ENCODE data around the gene CDYL2.

Gene CDYL2

DNA sequence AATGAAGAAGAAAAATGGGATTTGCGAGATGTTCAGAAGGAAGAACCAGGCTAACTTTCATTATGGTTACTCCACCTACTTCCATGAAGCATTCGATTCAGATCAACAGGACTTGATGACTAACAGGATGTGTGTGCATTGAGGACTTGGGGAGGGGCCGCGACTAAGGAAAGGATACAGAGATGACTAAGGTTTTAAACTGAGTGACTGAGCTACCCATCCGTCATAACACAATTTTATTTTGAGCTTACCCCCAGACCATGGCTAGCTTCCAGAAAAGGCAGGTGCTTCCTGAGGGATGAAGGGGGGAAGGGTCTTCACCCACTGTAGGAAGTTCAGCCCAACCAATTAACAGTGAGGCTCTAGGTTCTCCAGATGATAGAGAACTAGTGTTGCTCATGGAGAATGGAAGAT, 2.5 kb upstream of the CDYL2 start:
- Histone ChIP-seq H3K27ac (ENCODE audit: low read depth, low read length) (no peak overlapping the region), H3K36me3 (ENCODE audit: control insufficient read depth, insufficient read depth, low read length) (no peaks in the 10 kb centered on the region), H2AK5ac (ENCODE audit: low read length) (no peak overlapping the region), H3K9ac (ENCODE audit: low read length) (no peak overlapping the region), H3K27me3 (ENCODE audit: insufficient read depth, low read length, poor library complexity) (peaks cover 7% of the 10 kb centered on the region), H4K5ac (ENCODE audit: low read length) (no peak overlapping the region), H2BK15ac (replicated peaks; ENCODE audit: low read depth) (no peak overlapping the region), H2BK5ac (ENCODE audit: low read length) (no peak overlapping the region), H3K56ac (ENCODE audit: low read length) (no peak overlapping the region), H3K4me1 (ENCODE audit: control insufficient read depth, low read depth, low read length) (no peaks in the 10 kb centered on the region), H3K23ac (ENCODE audit: low read length) (no peak overlapping the region), H3K79me2 (ENCODE audit: control insufficient read depth, insufficient read depth, low read length) (no peaks in the 10 kb centered on the region), H3K4me3 (ENCODE audit: low read length) (no peak overlapping the region), H2BK120ac (ENCODE audit: low read depth, low read length) (no peak overlapping the region), H3K79me1 (ENCODE audit: low read length) (no peaks in the 10 kb centered on the region), H3K18ac (ENCODE audit: low read length) (no peak overlapping the region), H3K4me2 (ENCODE audit: low read length) (no peak overlapping the region), H3K4ac (ENCODE audit: low read depth, low read length) (no peak overlapping the region), H4K8ac (ENCODE audit: low read depth, low read length) (no peak overlapping the region)
- WGBS (ENCODE audit: extremely low coverage, insufficient coverage, low lambda C conversion rate): no CpG with 5 or more reads among the region's 5 CpGs
- no peak for DNase-seq

DNA sequence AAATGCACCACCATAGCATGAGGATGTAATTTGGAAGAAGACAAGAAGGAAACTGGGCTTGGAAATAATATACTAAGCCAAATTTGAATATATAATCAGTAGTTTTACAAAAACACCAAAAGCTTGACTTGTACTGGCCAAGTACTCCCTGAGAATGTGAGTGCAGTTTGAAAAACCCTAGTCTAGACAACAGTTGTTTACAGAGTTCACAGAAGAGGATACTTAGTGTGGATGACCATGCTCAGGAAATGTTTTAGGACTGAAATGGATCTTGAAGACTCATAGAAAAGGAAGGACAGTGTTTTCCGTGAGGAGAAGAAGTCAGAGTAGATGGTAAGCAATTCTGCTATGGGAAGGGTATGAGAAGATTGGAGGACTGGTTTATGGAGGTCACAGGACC, 1.9 kb upstream of the CDYL2 start:
- H3K4ac ChIP-seq (ENCODE audit: low read depth, low read length): no peak overlapping the region
- H2BK5ac ChIP-seq (ENCODE audit: low read length): no peak overlapping the region

DNA sequence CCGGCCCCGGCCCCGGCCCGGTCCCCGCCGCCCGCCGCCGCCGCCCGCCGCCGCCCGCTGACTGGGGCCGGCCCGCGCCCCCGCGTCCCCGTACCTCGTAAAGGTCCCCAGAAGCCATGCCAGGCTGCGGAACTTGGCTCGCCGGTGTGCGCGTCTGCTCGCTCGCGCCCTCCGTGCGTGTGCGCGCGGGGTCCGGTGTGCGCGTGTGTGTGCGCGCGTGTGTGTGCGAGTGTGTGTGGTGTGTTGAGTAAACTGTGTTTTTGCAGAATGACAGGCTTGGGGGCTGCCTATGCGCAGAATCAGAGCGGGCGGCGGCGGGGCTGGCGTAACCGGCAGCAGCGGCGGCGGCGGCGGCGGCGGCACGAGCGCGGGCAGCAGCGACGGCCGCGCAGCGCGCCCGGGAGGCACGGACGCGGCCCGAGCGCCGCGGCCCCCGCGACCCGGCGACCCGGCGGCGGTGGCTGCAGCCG, 307 bp downstream of the CDYL2 start:
- peak overlapping the region; percentile 89 for H3K56ac ChIP-seq (ENCODE audit: low read length)
- H3K4me1 ChIP-seq (ENCODE audit: control insufficient read depth, low read depth, low read length): no peaks in the 10 kb centered on the region
- no peak overlapping the region for H3K27ac ChIP-seq (ENCODE audit: low read depth, low read length)
- H3K23ac ChIP-seq (ENCODE audit: low read length): no peak overlapping the region
- H3K27me3 ChIP-seq (ENCODE audit: insufficient read depth, low read length, poor library complexity): peaks cover 7% of the 10 kb centered on the region
- H4K8ac ChIP-seq (ENCODE audit: low read depth, low read length): no peak overlapping the region
- H2BK5ac ChIP-seq (ENCODE audit: low read length): no peak overlapping the region
- no peak overlapping the region for H3K4ac ChIP-seq (ENCODE audit: low read depth, low read length)
- no peak overlapping the region for H4K5ac ChIP-seq (ENCODE audit: low read length)
- H2BK15ac ChIP-seq (replicated peaks; ENCODE audit: low read depth): no peak overlapping the region
- DNase-seq: peak; percentile 37
- H3K4me3 ChIP-seq (ENCODE audit: low read length): peak overlapping the region; percentile 24
- H2BK120ac ChIP-seq (ENCODE audit: low read depth, low read length): no peak overlapping the region
- H3K4me2 ChIP-seq (ENCODE audit: low read length): peak overlapping the region; percentile 69
- H3K9ac ChIP-seq (ENCODE audit: low read length): peak overlapping the region; percentile 61
- WGBS (ENCODE audit: extremely low coverage, insufficient coverage, low lambda C conversion rate): no CpG with 5 or more reads among the region's 80 CpGs
- peak overlapping the region; percentile 83 for H3K18ac ChIP-seq (ENCODE audit: low read length)
- H3K79me1 ChIP-seq (ENCODE audit: low read length): no peaks in the 10 kb centered on the region
- no peaks in the 10 kb centered on the region for H3K36me3 ChIP-seq (ENCODE audit: control insufficient read depth, insufficient read depth, low read length)
- H2AK5ac ChIP-seq (ENCODE audit: low read length): no peak overlapping the region
- no peaks in the 10 kb centered on the region for H3K79me2 ChIP-seq (ENCODE audit: control insufficient read depth, insufficient read depth, low read length)

More for the DNA sequence above, 1.9 kb upstream of the CDYL2 start:
- no peak for DNase-seq
- H2BK15ac ChIP-seq (replicated peaks; ENCODE audit: low read depth): no peak overlapping the region
- no peak overlapping the region for H3K56ac ChIP-seq (ENCODE audit: low read length)
- no peak overlapping the region for H4K8ac ChIP-seq (ENCODE audit: low read depth, low read length)
- H3K27ac ChIP-seq (ENCODE audit: low read depth, low read length): no peak overlapping the region
- H3K79me1 ChIP-seq (ENCODE audit: low read length): no peaks in the 10 kb centered on the region
- H3K4me3 ChIP-seq (ENCODE audit: low read length): no peak overlapping the region
- no peak overlapping the region for H3K23ac ChIP-seq (ENCODE audit: low read length)
- H3K36me3 ChIP-seq (ENCODE audit: control insufficient read depth, insufficient read depth, low read length): no peaks in the 10 kb centered on the region
- no peak overlapping the region for H2AK5ac ChIP-seq (ENCODE audit: low read length)
- no CpG with 5 or more reads among the region's 1 CpG for WGBS (ENCODE audit: extremely low coverage, insufficient coverage, low lambda C conversion rate)
- no peak overlapping the region for H2BK120ac ChIP-seq (ENCODE audit: low read depth, low read length)
- no peaks in the 10 kb centered on the region for H3K79me2 ChIP-seq (ENCODE audit: control insufficient read depth, insufficient read depth, low read length)
- no peaks in the 10 kb centered on the region for H3K4me1 ChIP-seq (ENCODE audit: control insufficient read depth, low read depth, low read length)
- peaks cover 7% of the 10 kb centered on the region for H3K27me3 ChIP-seq (ENCODE audit: insufficient read depth, low read length, poor library complexity)
- no peak overlapping the region for H3K18ac ChIP-seq (ENCODE audit: low read length)
- no peak overlapping the region for H3K4me2 ChIP-seq (ENCODE audit: low read length)
- no peak overlapping the region for H3K9ac ChIP-seq (ENCODE audit: low read length)
- no peak overlapping the region for H4K5ac ChIP-seq (ENCODE audit: low read length)

DNA sequence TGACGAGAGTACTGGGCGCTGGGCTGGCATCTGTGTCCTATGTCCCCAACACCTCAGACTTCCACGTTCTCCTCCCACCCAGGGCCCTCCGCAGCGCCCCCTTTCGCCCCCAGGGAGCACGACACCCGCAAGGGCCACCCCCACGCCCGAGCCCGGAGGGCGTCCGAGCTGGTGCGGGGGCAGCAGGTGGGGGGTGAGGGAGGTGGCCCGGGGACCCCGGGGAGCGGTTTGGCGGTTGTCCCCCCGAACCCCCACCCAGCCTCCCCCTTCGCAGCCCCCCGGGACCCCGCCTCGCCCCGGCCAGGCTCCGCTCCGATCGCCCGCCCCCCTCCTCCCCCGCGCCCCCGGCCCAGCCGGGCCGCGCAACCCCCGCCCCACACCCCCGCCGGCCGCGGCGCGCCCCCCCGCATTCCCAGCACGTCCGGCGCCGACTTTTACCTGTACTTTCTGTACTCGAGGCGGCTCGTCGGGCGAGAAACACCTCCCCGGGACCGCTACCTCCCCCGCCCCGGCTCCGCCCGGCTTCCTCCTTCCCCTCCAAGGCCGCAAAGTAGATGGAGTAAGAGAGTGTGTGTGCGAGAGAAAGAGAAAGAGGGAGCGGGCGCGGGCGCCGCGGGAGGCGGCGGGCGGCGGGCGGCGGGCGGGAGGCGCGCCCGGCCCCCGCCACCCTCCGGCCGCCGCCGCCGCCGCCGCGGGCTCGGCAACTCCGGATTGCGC, 901 bp downstream of the CDYL2 start:
- Histone ChIP-seq H3K18ac (ENCODE audit: low read length) (peak overlapping the region; percentile 83), H3K56ac (ENCODE audit: low read length) (no peak overlapping the region), H2AK5ac (ENCODE audit: low read length) (no peak overlapping the region), H4K5ac (ENCODE audit: low read length) (no peak overlapping the region), H3K27ac (ENCODE audit: low read depth, low read length) (no peak overlapping the region), H2BK15ac (replicated peaks; ENCODE audit: low read depth) (no peak overlapping the region), H3K79me2 (ENCODE audit: control insufficient read depth, insufficient read depth, low read length) (no peaks in the 10 kb centered on the region), H3K4ac (ENCODE audit: low read depth, low read length) (no peak overlapping the region), H2BK5ac (ENCODE audit: low read length) (no peak overlapping the region), H3K23ac (ENCODE audit: low read length) (no peak overlapping the region), H4K8ac (ENCODE audit: low read depth, low read length) (no peak overlapping the region), H3K27me3 (ENCODE audit: insufficient read depth, low read length, poor library complexity) (peaks cover 7% of the 10 kb centered on the region), H3K9ac (ENCODE audit: low read length) (peak overlapping the region; percentile 31), H3K4me3 (ENCODE audit: low read length) (peak overlapping the region; percentile 33), H3K4me2 (ENCODE audit: low read length) (no peak overlapping the region), H3K4me1 (ENCODE audit: control insufficient read depth, low read depth, low read length) (no peaks in the 10 kb centered on the region), H2BK120ac (ENCODE audit: low read depth, low read length) (no peak overlapping the region), H3K79me1 (ENCODE audit: low read length) (no peaks in the 10 kb centered on the region), H3K36me3 (ENCODE audit: control insufficient read depth, insufficient read depth, low read length) (no peaks in the 10 kb centered on the region)
- no CpG with 5 or more reads among the region's 87 CpGs for WGBS (ENCODE audit: extremely low coverage, insufficient coverage, low lambda C conversion rate)
- peak; percentile 44 for DNase-seq

DNA sequence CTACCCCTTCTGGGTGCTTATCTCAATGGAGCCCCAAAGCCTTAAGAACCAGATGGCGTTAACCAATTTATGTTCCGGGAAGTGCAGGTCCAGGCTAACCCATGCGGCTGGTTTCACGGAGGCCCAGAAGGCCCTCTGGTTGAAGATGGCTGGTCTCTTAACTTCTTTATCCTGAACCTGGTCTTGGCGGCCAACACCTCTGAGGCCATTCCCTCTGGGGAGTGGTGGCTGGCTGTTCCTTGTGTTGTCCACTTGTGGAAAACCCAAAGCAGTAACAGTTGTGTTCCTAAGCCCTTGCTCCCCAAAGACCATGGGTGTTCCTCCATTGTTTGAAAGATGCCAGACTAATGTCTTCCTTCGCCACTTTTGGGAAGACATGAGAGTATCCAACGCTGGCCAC, 1.5 kb downstream of the CDYL2 start:
- DNase-seq: no peak
- H3K27me3 ChIP-seq (ENCODE audit: insufficient read depth, low read length, poor library complexity): peaks cover 7% of the 10 kb centered on the region
- H4K8ac ChIP-seq (ENCODE audit: low read depth, low read length): no peak overlapping the region
- no peak overlapping the region for H2BK5ac ChIP-seq (ENCODE audit: low read length)
- WGBS (ENCODE audit: extremely low coverage, insufficient coverage, low lambda C conversion rate): no CpG with 5 or more reads among the region's 7 CpGs
- H2BK120ac ChIP-seq (ENCODE audit: low read depth, low read length): no peak overlapping the region
- H3K27ac ChIP-seq (ENCODE audit: low read depth, low read length): no peak overlapping the region
- H2AK5ac ChIP-seq (ENCODE audit: low read length): no peak overlapping the region
- no peaks in the 10 kb centered on the region for H3K79me2 ChIP-seq (ENCODE audit: control insufficient read depth, insufficient read depth, low read length)
- no peaks in the 10 kb centered on the region for H3K36me3 ChIP-seq (ENCODE audit: control insufficient read depth, insufficient read depth, low read length)
- H3K18ac ChIP-seq (ENCODE audit: low read length): no peak overlapping the region
- H3K4me3 ChIP-seq (ENCODE audit: low read length): no peak overlapping the region
- no peak overlapping the region for H3K56ac ChIP-seq (ENCODE audit: low read length)
- no peak overlapping the region for H2BK15ac ChIP-seq (replicated peaks; ENCODE audit: low read depth)
- no peak overlapping the region for H3K9ac ChIP-seq (ENCODE audit: low read length)
- no peak overlapping the region for H3K4ac ChIP-seq (ENCODE audit: low read depth, low read length)
- no peaks in the 10 kb centered on the region for H3K4me1 ChIP-seq (ENCODE audit: control insufficient read depth, low read depth, low read length)
- no peaks in the 10 kb centered on the region for H3K79me1 ChIP-seq (ENCODE audit: low read length)
- no peak overlapping the region for H3K4me2 ChIP-seq (ENCODE audit: low read length)
- no peak overlapping the region for H3K23ac ChIP-seq (ENCODE audit: low read length)
- H4K5ac ChIP-seq (ENCODE audit: low read length): no peak overlapping the region

DNA sequence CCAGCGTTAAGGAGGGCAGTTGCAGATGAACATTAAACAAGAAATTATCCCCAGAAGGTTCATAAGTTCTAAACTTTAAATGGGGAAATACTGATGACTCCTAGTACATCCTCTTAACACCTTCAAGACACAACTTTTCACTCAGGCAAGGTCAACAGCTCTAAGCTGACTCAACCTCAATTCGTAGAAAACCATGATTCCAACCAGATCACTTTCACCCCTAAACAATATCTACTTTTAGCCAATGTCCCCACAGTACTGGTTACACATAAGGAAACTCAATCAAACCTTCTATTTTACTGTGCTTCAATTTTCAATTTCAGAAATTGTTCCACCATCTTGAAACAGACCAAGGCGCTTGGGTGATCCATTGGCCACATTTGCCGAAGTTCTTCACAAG, 2.3 kb downstream of the CDYL2 start:
- Histone ChIP-seq H3K4ac (ENCODE audit: low read depth, low read length) (no peak overlapping the region), H4K8ac (ENCODE audit: low read depth, low read length) (no peak overlapping the region), H3K18ac (ENCODE audit: low read length) (no peak overlapping the region), H2AK5ac (ENCODE audit: low read length) (no peak overlapping the region), H3K9ac (ENCODE audit: low read length) (no peak overlapping the region), H3K27ac (ENCODE audit: low read depth, low read length) (no peak overlapping the region), H4K5ac (ENCODE audit: low read length) (no peak overlapping the region), H2BK15ac (replicated peaks; ENCODE audit: low read depth) (no peak overlapping the region), H3K4me3 (ENCODE audit: low read length) (no peak overlapping the region), H3K4me2 (ENCODE audit: low read length) (no peak overlapping the region), H3K23ac (ENCODE audit: low read length) (no peak overlapping the region), H3K4me1 (ENCODE audit: control insufficient read depth, low read depth, low read length) (no peaks in the 10 kb centered on the region), H3K27me3 (ENCODE audit: insufficient read depth, low read length, poor library complexity) (peaks cover 7% of the 10 kb centered on the region), H2BK5ac (ENCODE audit: low read length) (no peak overlapping the region), H3K79me1 (ENCODE audit: low read length) (no peaks in the 10 kb centered on the region), H3K36me3 (ENCODE audit: control insufficient read depth, insufficient read depth, low read length) (no peaks in the 10 kb centered on the region), H2BK120ac (ENCODE audit: low read depth, low read length) (no peak overlapping the region), H3K79me2 (ENCODE audit: control insufficient read depth, insufficient read depth, low read length) (no peaks in the 10 kb centered on the region), H3K56ac (ENCODE audit: low read length) (no peak overlapping the region)
- no peak for DNase-seq
- no CpG with 5 or more reads among the region's 4 CpGs for WGBS (ENCODE audit: extremely low coverage, insufficient coverage, low lambda C conversion rate)

Measured in mesendoderm (in vitro differentiated cells).